K562 (cell line): ENCODE data around the gene SPTY2D1. TPM values are rescaled to one million over a fixed set of nuclear protein-coding genes. Genes with fewer than 3 reads are reported as not detected.

Experiments used
- ATAC-seq: fragments of 200-7000 bp; cut with Tn5 transposase; 3 replicates; pipeline ENCODE4 v1.9.1; 2020; ENCODE audit warnings: moderate library complexity
- BruUV-seq: library from RNA; stranded (reverse); fragments of 400-500 nt; replicated peaks from 2 replicates; lab custom pipeline; 2021; lab: Mats Ljungman, UMichigan
- CTCF ChIA-PET: fragments of 300-600 bp; formaldehyde crosslinking; extraction: SDS; loops from one replicate; lab custom pipeline; 2021; ENCODE audit warnings: low intra/inter-chr PET ratio; lab: Yijun Ruan, JAX
- POLR2A ChIA-PET: fragments of 300-600, 350-650 bp; sonication (Branson Sonifier 250); formaldehyde crosslinking; extraction: SDS; loops from one replicate; lab custom pipeline; 2021; ENCODE audit warnings: antibody characterized with exemption, inconsistent platforms; lab: Yijun Ruan, JAX
- DNase-seq, 4 experiments: peaks; one replicate each; pipeline versions ENCODE4 v3.0.0 to v3.0.0-alpha.2; 2011 to 2018; ENCODE audit warnings: low spot score in 3 of 4, mixed read lengths in 3 of 4; ENCODE audit errors: extremely low read depth in 1 of 4
- FAIRE-seq: peaks from 2 replicates; lab custom pipeline; 2011; peaks lifted over from hg19 to GRCh38; lab: Jason Lieb, UNC
- H2AFZ ChIP-seq: 2 replicates; pipeline ENCODE4 v1.6.0; 2011; ENCODE audit warnings: low read depth, low read length, control low read depth, inconsistent platforms
- H3K27ac ChIP-seq: fragments of 200-600 bp; 3 replicates; pipeline ENCODE4 v1.8.0; 2011; ENCODE audit warnings: low read depth, mild to moderate bottlenecking, control low read depth, inconsistent platforms, low read length, moderate library complexity, mixed read lengths; ENCODE audit errors: extremely low read depth
- H3K27me3 ChIP-seq, 2 experiments: fragments of 300-600 bp in 1 of 2; 2 replicates in 1 of 2; 3 replicates in 1 of 2; pipeline versions ENCODE4 v1.6.0 to v1.8.0; 2011; ENCODE audit warnings: inconsistent platforms in 2 of 2, low read length in 2 of 2, mild to moderate bottlenecking in 1 of 2, mixed read lengths in 1 of 2, moderate library complexity in 1 of 2; ENCODE audit not compliant: control insufficient read depth in 2 of 2, insufficient read depth in 2 of 2
- H3K36me3 ChIP-seq: fragments of 300-600 bp; 3 replicates; pipeline ENCODE4 v1.8.0; 2011; ENCODE audit warnings: mild to moderate bottlenecking, low read length, inconsistent platforms; ENCODE audit not compliant: control insufficient read depth, insufficient read depth
- H3K4me1 ChIP-seq, 2 experiments: fragments of 200-600 bp in 1 of 2; replicated peaks in 1 of 2; 2 replicates in 1 of 2; 3 replicates in 1 of 2; pipeline versions ENCODE4 v1.5.1 to v1.8.0; 2011; ENCODE audit warnings: inconsistent platforms in 2 of 2, low read length in 2 of 2, mild to moderate bottlenecking in 1 of 2, mixed read lengths in 1 of 2, moderate library complexity in 1 of 2; ENCODE audit not compliant: control insufficient read depth in 2 of 2, insufficient read depth in 2 of 2
- H3K4me2 ChIP-seq: 2 replicates; pipeline ENCODE4 v1.6.1; 2011; ENCODE audit warnings: low read length, control low read depth, inconsistent platforms, mixed read lengths; ENCODE audit not compliant: insufficient read depth
- H3K4me3 ChIP-seq: fragments of 200-600 bp; sonication (generic), shearing (Covaris generic); 2 replicates; pipeline ENCODE4 v1.5.1; 2016; ENCODE audit warnings: control low read depth, inconsistent platforms
- H3K79me2 ChIP-seq: fragments of 200-600 bp; 3 replicates; pipeline ENCODE4 v1.8.0; 2011; ENCODE audit warnings: low read length, inconsistent platforms; ENCODE audit not compliant: control insufficient read depth, insufficient read depth
- H3K9ac ChIP-seq, 2 experiments: 2 replicates each; pipeline versions ENCODE4 v1.6.0 to v1.6.1; 2011; ENCODE audit warnings: low read depth in 2 of 2, low read length in 2 of 2, control low read depth in 1 of 2, inconsistent platforms in 1 of 2, mild to moderate bottlenecking in 1 of 2, mixed read lengths in 1 of 2; ENCODE audit not compliant: insufficient read depth in 1 of 2
- H3K9me1 ChIP-seq: one replicate; pipeline ENCODE4 v1.6.0; 2011; ENCODE audit warnings: inconsistent platforms, mild to moderate bottlenecking, low read length, moderate library complexity; ENCODE audit not compliant: control insufficient read depth, insufficient read depth
- H3K9me3 ChIP-seq: replicated peaks from 2 replicates; pipeline ENCODE4 v1.5.1; 2011; ENCODE audit warnings: low read depth, low read length, inconsistent platforms; ENCODE audit not compliant: control insufficient read depth, insufficient read depth
- H4K20me1 ChIP-seq: replicated peaks from 2 replicates; pipeline ENCODE4 v1.6.1; 2011; ENCODE audit warnings: low read length, inconsistent platforms, mixed read lengths; ENCODE audit not compliant: control insufficient read depth, insufficient read depth
- ARHGAP35 ChIP-seq: fragments of 450-650 bp; IDR thresholded peaks from 2 replicates; pipeline ENCODE4 v1.6.1; 2018; ENCODE audit not compliant: partially characterized antibody
- CBX1 ChIP-seq: sonication (generic); IDR thresholded peaks from 2 replicates; pipeline ENCODE4 v1.6.1; 2016; ENCODE audit warnings: antibody characterized with exemption, low read depth, mild to moderate bottlenecking
- ELF1 ChIP-seq: fragments of 200-800 bp; sonication (Bioruptor generic); IDR thresholded peaks from 2 replicates; pipeline ENCODE4 v1.6.1; 2016; ENCODE audit warnings: missing genetic modification characterization, missing compliant biosample characterization
- ELF2 ChIP-seq: fragments of 250-450 bp; sonication (Bioruptor Pico); IDR thresholded peaks from 2 replicates; pipeline ENCODE4 v1.5.0; 2021; ENCODE audit warnings: mild to moderate bottlenecking
- ETV1 ChIP-seq: fragments of 450-650 bp; conservative IDR thresholded peaks from 2 replicates; pipeline ENCODE4 v1.6.1; 2016; ENCODE audit warnings: missing genetic modification characterization, control low read depth, low read depth, missing compliant biosample characterization
- FOXA3 ChIP-seq, 2 experiments: fragments of 450-650 bp in 1 of 2; sonication (generic) in 1 of 2; formaldehyde crosslinking; IDR thresholded peaks in 1 of 2; conservative IDR thresholded peaks in 1 of 2; 2 replicates each; pipeline versions ENCODE4 v1.4.0 to v1.8.0; 2020 to 2022; ENCODE audit warnings: mild to moderate bottlenecking in 2 of 2, missing genetic modification reagents in 1 of 2
- FOXK2 ChIP-seq, 2 experiments: fragments of 450-650 bp; IDR thresholded peaks in 1 of 2; conservative IDR thresholded peaks in 1 of 2; 2 replicates each; pipeline ENCODE4 v1.6.1; 2016; ENCODE audit warnings: low read depth in 2 of 2, mild to moderate bottlenecking in 1 of 2
- JUNB ChIP-seq: fragments of 450-650 bp; formaldehyde crosslinking; conservative IDR thresholded peaks from 2 replicates; pipeline ENCODE4 v1.4.0; 2020; ENCODE audit warnings: mild to moderate bottlenecking
- JUND ChIP-seq, 2 experiments: IDR thresholded peaks; 2 replicates in 1 of 2; 3 replicates in 1 of 2; pipeline ENCODE4 v1.6.1; 2011; ENCODE audit warnings: borderline replicate concordance in 2 of 2, low read depth in 2 of 2, low read length in 2 of 2, improper control_type of control experiment in 1 of 2, missing biosample characterization in 1 of 2, missing genetic modification characterization in 1 of 2, missing genetic modification reagents in 1 of 2
- MAFK ChIP-seq: IDR thresholded peaks from 2 replicates; pipeline ENCODE4 v1.6.1; 2011; ENCODE audit warnings: low read length, improper control_type of control experiment
- RAD21 ChIP-seq, 2 experiments: fragments of 250-450 bp in 1 of 2; fragments of 450-650 bp in 1 of 2; sonication (Bioruptor Pico) in 1 of 2; formaldehyde crosslinking in 1 of 2; IDR thresholded peaks in 1 of 2; conservative IDR thresholded peaks in 1 of 2; 2 replicates each; pipeline versions ENCODE4 v1.4.0 to v1.8.0; 2020 to 2022; ENCODE audit warnings: mild to moderate bottlenecking in 2 of 2, moderate library complexity in 1 of 2
- RBM34 ChIP-seq: fragments of 200-400 bp; formaldehyde crosslinking; IDR thresholded peaks from 2 replicates; pipeline ENCODE4 v1.6.1; 2018; ENCODE audit warnings: low read length, borderline replicate concordance; ENCODE audit not compliant: insufficient read depth
- RCOR1 ChIP-seq, 2 experiments: IDR thresholded peaks; 2 replicates each; pipeline ENCODE4 v1.6.1; 2012; ENCODE audit warnings: low read depth in 2 of 2, low read length in 2 of 2, borderline replicate concordance in 1 of 2, improper control_type of control experiment in 1 of 2
- SETDB1 ChIP-seq: IDR thresholded peaks from one replicate; pipeline ENCODE4 v1.6.1; 2012; ENCODE audit warnings: low read length, control low read depth, inconsistent platforms
- TFE3 ChIP-seq: fragments of 450-650 bp; formaldehyde crosslinking; IDR thresholded peaks from 2 replicates; pipeline ENCODE4 v1.4.0; 2020; ENCODE audit warnings: mild to moderate bottlenecking, mixed read lengths
- TRIM28 ChIP-seq: fragments of 450-650 bp; IDR thresholded peaks from 2 replicates; pipeline ENCODE4 v1.6.1; 2017
- ZFP1 ChIP-seq: fragments of 450-650 bp; formaldehyde crosslinking; IDR thresholded peaks from 2 replicates; pipeline ENCODE4 v1.4.0; 2020; ENCODE audit warnings: mild to moderate bottlenecking, mixed read lengths
- WGBS: fragments of 100-300 bp; shearing (Covaris generic); methylation state at CpG from one replicate; pipeline ENCODE4 v1.1.6; 2016; ENCODE audit warnings: low coverage, mixed read lengths; ENCODE audit not compliant: insufficient coverage; ENCODE audit errors: missing lambda C conversion rate; 5-methylcytosine and 5-hydroxymethylcytosine counted together
- in situ Hi-C: fragments of 300-500 bp; cut with MboI; formaldehyde crosslinking; loops from 4 replicates; pipeline ENCODE4 v1.15.0; 2018; ENCODE audit warnings: inconsistent platforms, mixed read lengths
- intact Hi-C: fragments of 100-400 bp; cut with micrococcal nuclease; formaldehyde crosslinking; loops from 2 replicates; pipeline ENCODE4 v1.14.2; 2022
- polyA plus RNA-seq, 8 experiments: library from polyadenylated mRNA; depleted of rRNA in 4 of 8; stranded (reverse) in 5 of 8; unstranded in 3 of 8; fragments of >200 nt; fragmentation: Nextera tagmentation in 2 of 8; fragmentation: Illumina TruSeq in 1 of 8; extraction: Ambion mirVana in 2 of 8; extraction: Trizol in 1 of 8; gene quantifications; 2 replicates each; pipeline versions ENCODE4 v1.2.1 to v1.2.3, GENCODE V29; 2011 to 2014; ENCODE audit warnings: inconsistent platforms in 1 of 8, missing spikeins in 1 of 8
- total RNA-seq, 7 experiments: library from RNA; depleted of rRNA in 6 of 7; stranded (reverse); fragments of >200 nt in 6 of 7; fragmentation: Illumina TruSeq in 2 of 7; extraction: Trizol in 2 of 7; gene quantifications; 2 replicates each; pipeline versions ENCODE4 v1.2.1 to v1.2.3, GENCODE V29; 2011 to 2021; ENCODE audit warnings: low replicate concordance in 1 of 7

Gene SPTY2D1
- total and polyA plus RNA-seq, 9 of the 15 experiments (the other 6 are each of a cell fraction or from before 2014, with no cell fraction given): 3.2 to 32.1 (median 12.9) TPM

GRCh38 chr11:18650859-18651557 lies 16.9 kb upstream of the SPTY2D1 start:
- in situ Hi-C loops (loop anchor here (10.0 kb wide), 1 partner anchor 396 kb away; no protein-coding TSS in a partner anchor), intact Hi-C loops (loop anchor here (1.0 kb wide), 2 partner anchors 111 to 408 kb away; no protein-coding TSS in a partner anchor)
- 54% methylated on average over 19 of the region's 19 CpGs for WGBS
- BruUV-seq: no TSS peak
- H3K79me2 ChIP-seq: no peaks in the 10 kb centered on the region
- FAIRE-seq: peak; percentile 77
- CTCF ChIA-PET: interaction anchor here (0.5 to 1.3 kb wide), 3 partner anchors 111 to 118 kb away, joined by 3 to 9 read pairs (median 4); no protein-coding TSS in a partner anchor
- peaks cover 6 to 14% of the 10 kb centered on the region in 2 experiments for H3K4me1 ChIP-seq
- H3K27ac ChIP-seq: no peak overlapping the region
- peak; percentile 95 for ATAC-seq
- H3K27me3 ChIP-seq: no peaks in the 10 kb centered on the region
- no peaks in the 10 kb centered on the region for H4K20me1 ChIP-seq
- no peaks in the 10 kb centered on the region for H3K9me1 ChIP-seq
- H3K9me3 ChIP-seq: 0 out of 2 replicates have a peak, but pooled peaks cover 2% of the 10 kb centered on the region
- POLR2A ChIA-PET: interaction anchor here (0.6 to 1.7 kb wide), 4 partner anchors 18 to 407 kb away, joined by 3 to 4 read pairs (median 3); no protein-coding TSS in a partner anchor
- peak overlapping the region; percentile 98 for H2AFZ ChIP-seq
- H3K9ac ChIP-seq: no peak overlapping the region; a peak in 1 of 4 replicates
- no peak overlapping the region for H3K4me3 ChIP-seq
- no peaks in the 10 kb centered on the region for H3K36me3 ChIP-seq
- DNase-seq: peak; percentile 60 to 87 (median 64)
- H3K4me2 ChIP-seq: peak overlapping the region; percentile 48
- TF ChIP-seq MAFK (no peak), TFE3 (CRISPR knock-in tag) (no peak), ELF1 (tag) (peak; percentile 92), JUND (IDR thresholded peaks at IDR 0.05; ENCODE audit: borderline replicate concordance, low read depth, low read length) (peak; percentile 32; the same call in 1 of the 2 replicates), JUND (tag; IDR thresholded peaks at IDR 0.05; ENCODE audit: borderline replicate concordance, low read depth, low read length) (no peak; the same call in 2 of the 3 replicates), CBX1 (no peak), RCOR1 (IDR thresholded peaks at IDR 0.05; ENCODE audit: borderline replicate concordance in 1 of 2, low read depth in 2 of 2, low read length in 2 of 2) (peak in 1 of 2 experiments; percentile 21; a peak in 1 of 4 replicates), RAD21 (CRISPR knock-in tag; conservative IDR thresholded peaks at IDR 0.05 in 1 of 2, IDR thresholded peaks at IDR 0.05 in 1 of 2) (peak; percentile 83 to 89), ELF2 (CRISPR knock-in tag) (peak; percentile 58; the same call in 1 of the 2 replicates), ETV1 (tag) (peak; percentile 51; the same call in 1 of the 2 replicates), ZFP1 (CRISPR knock-in tag) (no peak), SETDB1 (no peak), ARHGAP35 (no peak), FOXK2 (conservative IDR thresholded peaks at IDR 0.05 in 1 of 2, IDR thresholded peaks at IDR 0.05 in 1 of 2; ENCODE audit: low read depth in 2 of 2) (0 out of 4 replicates have a peak, but pooled peaks of 1 of the 2 experiments have one; percentile 19), RBM34 (no peak), JUNB (CRISPR knock-in tag) (no peak), FOXA3 (CRISPR knock-in tag; conservative IDR thresholded peaks at IDR 0.05 in 1 of 2, IDR thresholded peaks at IDR 0.05 in 1 of 2) (peak in 1 of 2 experiments; percentile 67; a peak in 2 of 4 replicates), TRIM28 (peak; percentile 52; the same call in 1 of the 2 replicates)
